CD8-positive, alpha-beta memory T cell (primary cell): ENCODE results near the gene MEGF6. TPM values are rescaled to one million over a fixed set of nuclear protein-coding genes. Genes with fewer than 3 reads are reported as not detected.

Source experiments
- CTCF ChIA-PET: fragments of 350-600 bp; sonication (Branson Sonifier 250); formaldehyde crosslinking; loops from one replicate; lab custom pipeline; 2021; ENCODE audit warnings: antibody characterized with exemption; lab: Charles Lee
- POLR2A ChIA-PET: fragments of 350-600 bp; sonication (Branson Sonifier 250); formaldehyde crosslinking; loops from one replicate; lab custom pipeline; 2021; ENCODE audit warnings: antibody characterized with exemption; lab: Charles Lee
- DNase-seq, 5 donors: peaks; one replicate each; pipeline versions ENCODE4 v3.0.0 to v3.0.0-alpha.2; 2020 to 2022; ENCODE audit warnings: mixed read lengths in 1 of 5
- H3K27ac ChIP-seq: one replicate; pipeline ENCODE4 v1.7.0; 2013; ENCODE audit warnings: low read depth, mild to moderate bottlenecking, low read length, moderate library complexity
- H3K27me3 ChIP-seq: 2 replicates; pipeline ENCODE4 v1.7.0; 2013; ENCODE audit warnings: low read length, mild to moderate bottlenecking; ENCODE audit not compliant: insufficient read depth, poor library complexity, severe bottlenecking
- H3K36me3 ChIP-seq: 2 replicates; pipeline ENCODE4 v1.7.0; 2013; ENCODE audit warnings: mild to moderate bottlenecking, low read length, moderate library complexity; ENCODE audit not compliant: insufficient read depth
- H3K4me1 ChIP-seq: 2 replicates; pipeline ENCODE4 v1.7.0; 2013; ENCODE audit warnings: mild to moderate bottlenecking, low read length, moderate library complexity; ENCODE audit not compliant: insufficient read depth
- H3K4me3 ChIP-seq: 2 replicates; pipeline ENCODE4 v1.7.0; 2013; ENCODE audit warnings: mild to moderate bottlenecking, low read length
- H3K9me3 ChIP-seq: 2 replicates; pipeline ENCODE4 v1.7.0; 2013; ENCODE audit warnings: mild to moderate bottlenecking, low read length
- H3K27ac Mint-ChIP-seq, 8 donors: one replicate each; pipeline ENCODE4 v1.8.0; 2020 to 2021; ENCODE audit warnings: mixed read lengths in 8 of 8, mild to moderate bottlenecking in 6 of 8, inconsistent platforms in 3 of 8, moderate library complexity in 3 of 8
- H3K27me3 Mint-ChIP-seq, 2 donors: one replicate each; pipeline ENCODE4 v1.8.0; 2020 to 2021; ENCODE audit warnings: mixed read lengths in 2 of 2, mild to moderate bottlenecking in 1 of 2, moderate library complexity in 1 of 2
- H3K36me3 Mint-ChIP-seq, 3 donors: one replicate each; pipeline ENCODE4 v1.8.0; 2020 to 2021; ENCODE audit warnings: mixed read lengths in 3 of 3, inconsistent platforms in 1 of 3, mild to moderate bottlenecking in 1 of 3
- H3K4me1 Mint-ChIP-seq, 3 donors: one replicate each; pipeline ENCODE4 v1.8.0; 2020 to 2021; ENCODE audit warnings: mixed read lengths in 3 of 3, inconsistent platforms in 1 of 3, mild to moderate bottlenecking in 1 of 3
- H3K4me3 Mint-ChIP-seq, 7 donors: one replicate each; pipeline ENCODE4 v1.8.0; 2020 to 2021; ENCODE audit warnings: mixed read lengths in 7 of 7, mild to moderate bottlenecking in 6 of 7, moderate library complexity in 4 of 7, inconsistent platforms in 2 of 7
- H3K9me3 Mint-ChIP-seq, 5 donors: one replicate each; pipeline ENCODE4 v1.8.0; 2020 to 2022; ENCODE audit warnings: mixed read lengths in 5 of 5, mild to moderate bottlenecking in 3 of 5, moderate library complexity in 2 of 5, inconsistent platforms in 1 of 5
- polyA plus RNA-seq: library from polyadenylated mRNA; unstranded; fragments of 300-500 nt; fragmentation: Illumina TruSeq; gene quantifications from one replicate; pipeline ENCODE4 v1.2.3, GENCODE V29; 2021
- total RNA-seq, 2 experiments: library from RNA; stranded (reverse); gene quantifications; one replicate each; pipeline ENCODE4 v1.2.3, GENCODE V29; 2021

The MEGF6 gene
- total and polyA plus RNA-seq, 3 experiments from 2014 or later, result 3.4 to 12.0 (median 10.8) TPM

DNA sequence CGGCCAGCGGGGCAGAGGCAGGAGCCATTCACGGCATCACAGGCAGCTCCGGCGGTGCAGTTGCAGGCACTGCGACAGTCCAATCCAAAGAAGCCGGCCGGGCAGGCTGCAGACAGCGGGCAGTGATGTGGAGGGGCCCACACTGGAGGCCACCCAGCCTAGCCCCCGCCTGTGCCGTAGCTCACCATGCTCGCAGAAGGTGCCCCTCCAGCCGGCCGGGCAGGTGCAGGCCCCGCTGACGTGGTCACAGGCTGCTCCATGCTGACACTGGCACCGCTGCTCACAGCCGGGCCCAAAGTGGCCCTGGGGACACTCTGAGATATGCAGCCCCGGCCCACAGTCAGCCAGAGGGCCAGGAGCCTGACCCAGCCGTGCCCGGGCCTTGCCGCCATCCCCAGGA lies 111.7 kb downstream of the MEGF6 start:
- Mint-ChIP-seq H3K4me1 (no peaks in the 10 kb centered on the region), H3K27me3 (no peaks in the 10 kb centered on the region), H3K36me3 (peaks cover 0 to 4% (median 0%) of the 10 kb centered on the region in 3 donors), H3K27ac (no peak overlapping the region), H3K9me3 (no peaks in the 10 kb centered on the region), H3K4me3 (no peak overlapping the region)
- CTCF ChIA-PET, result interaction anchor here (1.1 kb wide), 1 partner anchor 9 kb away, joined by 3 read pairs; no protein-coding TSS in a partner anchor
- no peak overlapping the region for H3K4me3 ChIP-seq
- H3K4me1 ChIP-seq, result no peaks in the 10 kb centered on the region
- no peaks in the 10 kb centered on the region for H3K27me3 ChIP-seq
- H3K9me3 ChIP-seq, result no peaks in the 10 kb centered on the region
- no peaks in the 10 kb centered on the region for H3K36me3 ChIP-seq
- POLR2A ChIA-PET, result no interaction called here
- DNase-seq, result no peak
- no peak overlapping the region for H3K27ac ChIP-seq

DNA sequence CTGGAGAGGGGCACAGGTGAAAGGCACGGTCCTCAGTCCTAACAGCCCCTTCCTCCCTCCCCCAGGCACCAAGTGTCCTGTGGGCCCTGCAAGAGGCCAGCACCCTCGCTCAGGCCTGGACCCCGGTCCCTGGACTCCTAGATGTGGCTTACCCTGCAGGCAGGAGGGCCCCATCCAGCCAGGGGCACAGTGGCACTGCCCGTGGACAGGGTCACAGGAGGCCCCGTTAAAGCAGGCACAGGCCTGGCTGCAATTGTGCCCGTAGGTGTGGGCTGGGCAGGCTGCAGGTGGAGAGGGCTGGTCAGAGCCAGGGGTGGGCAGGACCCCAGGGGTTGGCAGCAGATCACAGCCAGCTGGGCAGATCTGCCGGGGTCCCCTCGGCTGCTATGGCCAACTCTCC lies 112.3 kb downstream of the MEGF6 start:
- DNase-seq, result no peak
- H3K9me3 ChIP-seq, result no peaks in the 10 kb centered on the region
- H3K4me1 ChIP-seq, result no peaks in the 10 kb centered on the region
- CTCF ChIA-PET, result interaction anchor here (1.1 kb wide), 1 partner anchor 8 kb away, joined by 3 read pairs; no protein-coding TSS in a partner anchor
- Mint-ChIP-seq H3K36me3 (peaks cover 0 to 2% (median 0%) of the 10 kb centered on the region in 3 donors), H3K27ac (no peak overlapping the region), H3K4me1 (no peaks in the 10 kb centered on the region), H3K4me3 (no peak overlapping the region), H3K9me3 (no peaks in the 10 kb centered on the region), H3K27me3 (no peaks in the 10 kb centered on the region)
- no peak overlapping the region for H3K4me3 ChIP-seq
- no peaks in the 10 kb centered on the region for H3K36me3 ChIP-seq
- no peaks in the 10 kb centered on the region for H3K27me3 ChIP-seq
- POLR2A ChIA-PET, result no interaction called here
- no peak overlapping the region for H3K27ac ChIP-seq

DNA sequence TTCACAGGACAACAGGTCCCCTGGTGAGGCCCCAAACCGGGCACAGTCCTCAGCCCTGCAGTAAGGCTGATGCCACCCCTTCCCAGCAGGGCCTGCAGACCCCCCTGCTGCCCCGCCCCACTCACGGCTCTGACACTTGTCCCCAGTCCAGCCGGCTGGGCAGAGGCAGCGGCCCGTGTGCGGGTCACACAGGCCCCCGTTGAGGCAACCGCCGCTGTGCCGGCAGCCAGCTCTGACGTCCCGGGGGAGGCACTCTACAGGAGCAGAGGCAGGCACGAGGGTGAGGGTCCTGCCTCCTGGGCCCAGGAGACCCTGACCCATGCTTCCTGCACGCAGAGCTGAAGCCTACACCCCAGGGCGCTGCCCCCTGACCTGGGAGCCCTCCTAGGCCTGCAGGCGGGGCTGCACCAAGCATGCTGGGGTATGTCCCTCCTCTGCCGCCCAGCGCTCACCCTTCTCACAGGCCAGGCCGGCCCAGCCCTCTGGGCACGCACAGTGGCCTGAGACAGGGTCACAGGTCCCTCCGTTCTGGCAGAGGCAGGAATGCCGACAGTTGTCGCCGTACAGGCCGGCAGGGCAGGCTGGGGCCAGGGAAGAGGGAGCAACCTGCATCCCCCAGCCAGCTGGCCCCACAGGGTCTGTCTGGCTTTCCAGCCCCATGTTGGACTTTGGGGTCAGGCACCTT lies 112.9 kb downstream of the MEGF6 start:
- DNase-seq, result no peak
- Mint-ChIP-seq H3K27ac (no peak overlapping the region), H3K4me3 (no peak overlapping the region), H3K36me3 (peaks cover 0 to under 1% (median 0%) of the 10 kb centered on the region in 3 donors), H3K4me1 (no peaks in the 10 kb centered on the region), H3K27me3 (no peaks in the 10 kb centered on the region), H3K9me3 (no peaks in the 10 kb centered on the region)
- H3K36me3 ChIP-seq, result no peaks in the 10 kb centered on the region
- no peaks in the 10 kb centered on the region for H3K4me1 ChIP-seq
- POLR2A ChIA-PET, result no interaction called here
- CTCF ChIA-PET, result interaction anchor here (1.1 kb wide), 1 partner anchor 8 kb away, joined by 3 read pairs; no protein-coding TSS in a partner anchor
- H3K27ac ChIP-seq, result no peak overlapping the region
- H3K4me3 ChIP-seq, result no peak overlapping the region
- H3K27me3 ChIP-seq, result no peaks in the 10 kb centered on the region
- no peaks in the 10 kb centered on the region for H3K9me3 ChIP-seq

DNA sequence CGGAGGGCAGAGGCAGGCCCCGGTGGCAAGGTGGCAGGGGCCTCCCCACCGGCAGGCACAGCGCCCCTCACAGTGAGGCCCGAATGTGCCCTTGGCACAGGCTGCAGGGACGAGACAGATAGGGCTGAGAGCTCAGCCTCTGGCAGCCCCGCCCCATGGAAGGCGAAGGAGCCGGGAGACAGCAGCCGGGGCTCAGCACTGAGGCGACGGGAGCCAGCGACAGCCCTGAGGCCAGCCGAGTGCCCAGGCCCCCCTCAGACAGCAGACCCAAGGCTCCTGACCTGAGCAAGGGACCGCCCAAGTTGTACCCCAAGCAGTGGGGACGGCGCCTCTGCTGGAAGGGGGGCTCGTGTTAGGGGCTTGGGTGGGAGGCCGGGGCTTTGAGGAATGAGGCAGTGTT lies 113.8 kb downstream of the MEGF6 start:
- CTCF ChIA-PET, result no interaction called here

DNA sequence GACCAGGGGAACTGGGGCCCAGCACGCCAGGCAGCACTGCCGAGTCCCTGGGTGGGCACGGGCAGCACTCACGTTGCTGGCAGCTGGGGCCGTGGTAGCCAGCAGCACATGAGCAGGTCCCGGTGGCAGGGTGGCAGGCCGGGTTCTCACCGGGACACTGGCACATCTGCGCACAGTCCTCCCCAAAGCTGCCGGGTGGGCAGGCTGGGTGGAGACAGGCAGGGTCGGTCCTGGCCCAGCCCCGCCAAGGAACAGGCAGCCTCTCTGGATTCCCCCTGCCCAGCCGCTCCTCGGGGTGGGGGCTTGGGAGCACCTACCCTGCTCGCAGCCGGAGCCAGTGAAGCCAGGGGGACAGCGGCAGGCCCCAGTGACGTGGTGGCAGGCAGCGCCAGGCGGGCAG lies 114.4 kb downstream of the MEGF6 start:
- ChIA-PET POLR2A (no interaction called here), CTCF (interaction anchor here (1.0 to 1.6 kb wide), 2 partner anchors 20 to 122 kb away, joined by 3 to 4 read pairs; no protein-coding TSS in a partner anchor)

More for the DNA sequence above, 113.8 kb downstream of the MEGF6 start:
- Mint-ChIP-seq H3K4me3 (no peak overlapping the region), H3K4me1 (no peaks in the 10 kb centered on the region), H3K27me3 (no peaks in the 10 kb centered on the region), H3K36me3 (no peaks in the 10 kb centered on the region), H3K9me3 (no peaks in the 10 kb centered on the region), H3K27ac (no peak overlapping the region)
- Histone ChIP-seq H3K4me3 (no peak overlapping the region), H3K4me1 (no peaks in the 10 kb centered on the region), H3K27ac (no peak overlapping the region), H3K36me3 (no peaks in the 10 kb centered on the region), H3K9me3 (no peaks in the 10 kb centered on the region), H3K27me3 (no peaks in the 10 kb centered on the region)
- no peak for DNase-seq
- POLR2A ChIA-PET, result no interaction called here

DNA sequence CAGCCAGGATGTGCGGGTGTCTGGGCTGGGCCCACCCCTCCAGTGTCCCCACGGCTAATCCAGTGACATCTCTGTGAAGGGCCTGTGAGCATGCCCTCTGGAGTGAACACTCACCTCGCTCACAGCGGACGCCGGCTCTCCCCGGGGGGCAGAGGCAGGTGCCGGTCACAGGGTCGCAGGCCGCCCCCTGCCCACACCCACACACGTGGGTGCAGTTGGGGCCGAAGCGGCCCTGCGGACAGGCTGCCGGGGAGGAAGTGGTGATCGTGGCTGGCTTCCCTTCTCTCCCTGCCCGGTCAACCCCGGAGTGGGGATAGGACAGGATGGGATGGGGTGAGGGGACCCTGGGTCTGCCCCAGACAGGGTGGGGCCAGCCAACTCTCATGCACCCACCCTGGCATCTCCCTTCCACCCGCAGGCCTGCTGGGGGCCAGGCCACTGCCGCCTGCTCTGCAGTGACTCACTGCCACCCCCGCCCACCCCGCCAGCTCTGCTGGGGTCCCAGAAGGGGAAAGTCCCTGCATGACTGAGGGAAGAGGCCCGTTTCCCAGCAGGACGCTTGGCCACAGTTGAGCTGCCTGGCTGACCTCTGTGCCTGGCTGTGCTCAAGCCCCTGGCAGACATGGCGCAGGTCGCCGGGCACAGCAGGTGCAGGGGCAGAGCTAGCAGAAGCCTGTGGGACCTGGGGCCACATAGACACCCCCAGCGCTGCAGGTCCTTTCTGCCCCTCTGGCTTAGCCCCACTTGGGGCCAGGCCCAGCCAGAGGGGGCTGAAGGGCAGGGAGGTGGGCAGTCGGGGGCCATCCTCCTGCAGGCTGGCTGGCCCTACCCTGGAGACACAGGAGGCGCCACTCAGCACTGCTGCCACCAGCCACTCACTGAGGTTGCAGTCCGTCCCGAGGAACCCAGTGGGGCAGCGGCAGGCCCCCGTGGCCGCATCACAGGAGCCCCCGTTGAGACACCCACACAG lies 115.2 kb downstream of the MEGF6 start:
- DNase-seq, result no peak
- Histone ChIP-seq H3K27ac (no peak overlapping the region), H3K27me3 (no peaks in the 10 kb centered on the region), H3K4me1 (no peaks in the 10 kb centered on the region), H3K36me3 (no peaks in the 10 kb centered on the region), H3K9me3 (no peaks in the 10 kb centered on the region), H3K4me3 (no peak overlapping the region)
- peaks cover 0 to 4% (median 0%) of the 10 kb centered on the region in 3 donors for H3K36me3 Mint-ChIP-seq
- no peak overlapping the region for H3K27ac Mint-ChIP-seq
- POLR2A ChIA-PET, result no interaction called here
- no peaks in the 10 kb centered on the region for H3K27me3 Mint-ChIP-seq
- H3K9me3 Mint-ChIP-seq, result no peaks in the 10 kb centered on the region
- H3K4me1 Mint-ChIP-seq, result peaks cover 0 to 5% (median 2%) of the 10 kb centered on the region in 3 donors
- CTCF ChIA-PET, result interaction anchor here (1.0 to 1.6 kb wide), 2 partner anchors 21 to 123 kb away, joined by 3 to 4 read pairs; no protein-coding TSS in a partner anchor
- no peak overlapping the region for H3K4me3 Mint-ChIP-seq

More for the DNA sequence above, 114.4 kb downstream of the MEGF6 start:
- no peak for DNase-seq
- no peaks in the 10 kb centered on the region for H3K27me3 ChIP-seq
- H3K4me3 ChIP-seq, result no peak overlapping the region
- H3K27me3 Mint-ChIP-seq, result no peaks in the 10 kb centered on the region
- no peaks in the 10 kb centered on the region for H3K9me3 ChIP-seq
- no peak overlapping the region for H3K27ac Mint-ChIP-seq
- no peaks in the 10 kb centered on the region for H3K36me3 ChIP-seq
- H3K4me1 ChIP-seq, result no peaks in the 10 kb centered on the region
- no peaks in the 10 kb centered on the region for H3K4me1 Mint-ChIP-seq
- H3K9me3 Mint-ChIP-seq, result no peaks in the 10 kb centered on the region
- no peaks in the 10 kb centered on the region for H3K36me3 Mint-ChIP-seq
- no peak overlapping the region for H3K27ac ChIP-seq
- no peak overlapping the region for H3K4me3 Mint-ChIP-seq

DNA sequence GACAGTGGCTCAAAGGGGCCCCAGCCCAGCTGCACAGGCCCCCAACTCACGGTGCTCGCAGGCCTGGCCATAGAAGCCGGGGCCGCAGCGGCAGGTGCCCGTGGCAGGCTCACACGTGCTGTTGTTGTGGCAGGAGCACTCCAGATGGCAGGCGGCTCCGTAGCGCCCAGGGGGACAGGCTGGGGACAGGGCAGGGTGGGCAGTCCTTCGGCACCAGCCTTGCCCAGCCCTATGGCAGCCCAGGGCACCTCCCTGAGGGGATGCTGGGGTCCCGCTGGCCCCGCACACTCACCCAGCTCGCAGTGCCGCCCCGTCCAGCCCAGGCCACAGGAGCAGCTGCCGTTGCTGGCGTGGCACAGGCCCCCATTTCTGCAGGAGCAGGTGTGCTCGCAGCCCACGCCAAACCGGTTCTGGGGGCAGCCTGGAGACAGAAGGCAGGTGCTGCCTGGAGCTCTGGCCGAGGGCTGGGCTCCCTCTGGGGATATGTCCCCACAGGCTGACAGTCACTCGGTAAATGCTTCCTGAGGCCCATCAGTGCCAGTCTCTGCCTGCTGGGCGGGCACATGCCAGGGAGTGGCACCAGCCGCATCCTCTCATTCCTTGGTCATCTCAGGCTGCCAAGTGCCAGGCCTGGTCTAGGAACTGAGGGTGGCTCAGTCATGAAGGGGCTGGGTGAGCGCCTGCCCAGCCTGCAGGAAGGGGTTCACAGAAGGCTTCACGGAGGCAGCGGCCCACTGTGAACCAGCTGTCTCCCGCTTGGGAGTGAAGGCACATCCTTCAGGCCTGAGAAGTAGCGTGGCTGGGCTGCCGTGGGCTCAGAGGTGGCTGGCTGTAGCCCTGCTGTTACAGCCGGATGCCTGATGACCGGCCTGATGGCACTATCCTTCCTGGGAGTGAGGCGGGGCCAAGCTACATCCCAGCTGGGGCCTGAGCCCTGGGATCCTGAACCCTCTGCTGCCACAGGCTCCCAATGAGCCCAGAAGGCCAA lies 116.7 kb downstream of the MEGF6 start:
- CTCF ChIA-PET, result no interaction called here
- no peak overlapping the region for H3K27ac Mint-ChIP-seq
- H3K27me3 ChIP-seq, result no peaks in the 10 kb centered on the region
- no peak overlapping the region for H3K27ac ChIP-seq
- H3K9me3 Mint-ChIP-seq, result no peaks in the 10 kb centered on the region
- no peak overlapping the region for H3K4me3 Mint-ChIP-seq
- DNase-seq, result no peak
- no peak overlapping the region for H3K4me3 ChIP-seq
- POLR2A ChIA-PET, result interaction anchor here (1.1 kb wide), 1 partner anchor 36 kb away, joined by 3 read pairs; no protein-coding TSS in a partner anchor
- H3K9me3 ChIP-seq, result no peaks in the 10 kb centered on the region
- H3K4me1 ChIP-seq, result no peaks in the 10 kb centered on the region
- H3K27me3 Mint-ChIP-seq, result no peaks in the 10 kb centered on the region
- H3K4me1 Mint-ChIP-seq, result peaks cover 0 to 6% (median 2%) of the 10 kb centered on the region in 3 donors
- peaks cover 0 to 4% (median 0%) of the 10 kb centered on the region in 3 donors for H3K36me3 Mint-ChIP-seq
- no peaks in the 10 kb centered on the region for H3K36me3 ChIP-seq
